Measurements from ENCODE around the gene TMEM190. TPM values are rescaled to one million over a fixed set of nuclear protein-coding genes. Genes with fewer than 3 reads are reported as not detected.
"Not testable (repeated sequence)": the region's sequence is repeated elsewhere in the genome, so short reads cannot be mapped to it uniquely, and the experiment has no call there.

TMEM190 gene
- total RNA-seq, 1 experiment from 2014 or later: not detected

DNA sequence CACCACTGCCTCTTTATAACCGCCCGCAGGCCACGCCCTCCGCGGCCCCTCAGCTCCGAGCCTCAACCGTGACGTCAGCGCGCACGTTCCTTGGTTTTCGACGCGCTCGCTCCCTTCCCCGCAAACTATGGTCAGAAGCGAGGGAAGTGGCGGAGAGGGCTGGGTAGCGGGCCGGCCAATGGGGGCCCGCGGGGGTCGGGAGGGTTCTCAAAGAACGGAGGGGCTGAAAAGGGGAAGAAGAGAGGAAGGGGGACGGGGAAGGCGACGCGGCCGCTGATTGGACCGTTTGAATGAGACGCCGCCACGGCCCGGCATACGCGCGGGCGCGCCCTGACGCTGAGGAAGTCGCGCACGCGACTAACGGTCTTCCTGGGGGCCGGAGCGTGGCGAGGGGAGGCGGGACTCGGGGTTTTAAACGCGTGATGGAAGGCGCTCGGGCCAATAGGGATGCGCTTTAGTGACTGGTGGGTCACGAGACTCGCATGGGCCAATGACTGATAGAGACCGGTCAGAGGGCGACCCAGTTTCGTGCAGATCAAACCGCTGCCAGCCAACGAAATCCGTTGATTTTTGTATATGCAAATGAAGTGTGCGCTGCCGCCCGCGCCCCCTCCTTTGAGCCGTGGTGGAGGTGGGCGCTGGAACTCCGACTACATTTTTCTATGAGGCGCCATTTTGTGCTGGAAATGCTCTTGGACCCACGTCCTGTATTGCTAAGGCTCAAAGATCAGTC lies 31.3 kb downstream of the TMEM190 start:
- Mint-ChIP-seq H3K36me3 (ENCODE audit: insufficient read depth, unreplicated experiment) (peaks cover 61% of the 10 kb centered on the region), H3K27ac (ENCODE audit: unreplicated experiment) (peak overlapping the region; percentile 96), H3K4me1 (ENCODE audit: low read depth, unreplicated experiment) (peaks cover 17% of the 10 kb centered on the region), H3K27me3 (ENCODE audit: unreplicated experiment) (peaks cover 24% of the 10 kb centered on the region), H3K4me3 (ENCODE audit: low read depth, unreplicated experiment) (peak overlapping the region; percentile 78), H3K9me3 (ENCODE audit: low read depth, unreplicated experiment) (peaks cover 2% of the 10 kb centered on the region)
- intact Hi-C loops (cut with micrococcal nuclease; ENCODE audit: unreplicated experiment): no loop called here
- no TSS peak for BruUV-seq (replicated peaks)
- TF ChIP-seq, protein P1, sequence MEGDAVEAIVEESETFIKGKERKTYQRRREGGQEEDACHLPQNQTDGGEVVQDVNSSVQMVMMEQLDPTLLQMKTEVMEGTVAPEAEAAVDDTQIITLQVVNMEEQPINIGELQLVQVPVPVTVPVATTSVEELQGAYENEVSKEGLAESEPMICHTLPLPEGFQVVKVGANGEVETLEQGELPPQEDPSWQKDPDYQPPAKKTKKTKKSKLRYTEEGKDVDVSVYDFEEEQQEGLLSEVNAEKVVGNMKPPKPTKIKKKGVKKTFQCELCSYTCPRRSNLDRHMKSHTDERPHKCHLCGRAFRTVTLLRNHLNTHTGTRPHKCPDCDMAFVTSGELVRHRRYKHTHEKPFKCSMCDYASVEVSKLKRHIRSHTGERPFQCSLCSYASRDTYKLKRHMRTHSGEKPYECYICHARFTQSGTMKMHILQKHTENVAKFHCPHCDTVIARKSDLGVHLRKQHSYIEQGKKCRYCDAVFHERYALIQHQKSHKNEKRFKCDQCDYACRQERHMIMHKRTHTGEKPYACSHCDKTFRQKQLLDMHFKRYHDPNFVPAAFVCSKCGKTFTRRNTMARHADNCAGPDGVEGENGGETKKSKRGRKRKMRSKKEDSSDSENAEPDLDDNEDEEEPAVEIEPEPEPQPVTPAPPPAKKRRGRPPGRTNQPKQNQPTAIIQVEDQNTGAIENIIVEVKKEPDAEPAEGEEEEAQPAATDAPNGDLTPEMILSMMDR (IDR thresholded peaks at IDR 0.05; ENCODE audit: unreplicated experiment): no peak
- CTCF ChIA-PET: interaction anchor here (0.7 to 1.4 kb wide), 2 partner anchors 21 to 248 kb away, joined by 3 read pairs; no protein-coding TSS in a partner anchor
- DNase-seq: peak; percentile 98

DNA sequence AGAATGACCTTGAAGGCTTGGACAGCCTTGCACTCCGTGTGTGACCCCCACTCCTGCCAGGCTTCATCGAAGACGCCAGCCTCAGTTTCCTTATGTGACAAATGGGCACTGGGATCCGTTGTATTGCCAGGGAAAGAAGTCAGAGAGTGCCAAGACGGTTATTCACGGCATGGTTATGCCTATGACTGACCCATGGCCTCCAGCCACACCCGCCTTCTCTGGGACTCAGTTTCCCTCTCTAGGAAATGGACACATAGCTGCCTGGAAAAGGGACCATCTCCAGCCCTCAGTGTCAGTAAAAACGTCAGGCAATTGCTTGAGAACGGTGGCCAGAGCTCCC lies 31.9 kb downstream of the TMEM190 start:
- H3K27me3 Mint-ChIP-seq (ENCODE audit: unreplicated experiment): peaks cover 24% of the 10 kb centered on the region
- H3K9me3 Mint-ChIP-seq (ENCODE audit: low read depth, unreplicated experiment): peaks cover 2% of the 10 kb centered on the region
- no peak for DNase-seq
- CTCF ChIA-PET: no interaction called here
- TSS peak; percentile 76 for BruUV-seq (replicated peaks)
- TF ChIP-seq, protein P1 (IDR thresholded peaks at IDR 0.05; ENCODE audit: unreplicated experiment): no peak
- intact Hi-C loops (cut with micrococcal nuclease; ENCODE audit: unreplicated experiment): no loop called here
- H3K27ac Mint-ChIP-seq (ENCODE audit: unreplicated experiment): peak overlapping the region; percentile 96
- H3K4me1 Mint-ChIP-seq (ENCODE audit: low read depth, unreplicated experiment): peaks cover 17% of the 10 kb centered on the region
- peak overlapping the region; percentile 78 for H3K4me3 Mint-ChIP-seq (ENCODE audit: low read depth, unreplicated experiment)
- H3K36me3 Mint-ChIP-seq (ENCODE audit: insufficient read depth, unreplicated experiment): peaks cover 56% of the 10 kb centered on the region

DNA sequence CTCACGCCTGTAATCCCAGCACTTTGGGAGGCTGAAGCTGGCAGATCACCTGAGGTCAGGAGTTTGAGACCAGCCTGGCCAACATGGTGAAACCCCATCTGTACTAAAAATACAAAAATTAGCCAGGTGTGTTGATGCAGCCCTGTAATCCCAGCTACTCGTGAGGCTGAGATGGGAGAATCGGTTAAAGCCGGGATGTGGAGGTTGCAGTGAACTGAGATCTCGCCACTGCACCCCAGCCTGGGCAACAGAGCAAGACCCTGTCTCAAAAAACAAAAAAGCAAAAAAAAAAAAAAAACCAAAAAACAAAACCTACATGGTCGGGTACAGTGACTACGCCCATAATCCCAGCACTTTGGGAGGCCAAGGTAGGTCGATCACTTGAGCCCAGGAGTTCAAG lies 32.6 kb downstream of the TMEM190 start:
- CTCF ChIA-PET: interaction anchor here (0.7 kb wide), 1 partner anchor 218 kb away, joined by 6 read pairs; no protein-coding TSS in a partner anchor
- Mint-ChIP-seq H3K36me3 (ENCODE audit: insufficient read depth, unreplicated experiment) (peaks cover 49% of the 10 kb centered on the region), H3K27me3 (ENCODE audit: unreplicated experiment) (peaks cover 29% of the 10 kb centered on the region), H3K4me1 (ENCODE audit: low read depth, unreplicated experiment) (peaks cover 17% of the 10 kb centered on the region), H3K27ac (ENCODE audit: unreplicated experiment) (peak overlapping the region; percentile 96)
- BruUV-seq (replicated peaks); H3K4me3 Mint-ChIP-seq (ENCODE audit: low read depth, unreplicated experiment); H3K9me3 Mint-ChIP-seq (ENCODE audit: low read depth, unreplicated experiment); intact Hi-C loops (cut with micrococcal nuclease; ENCODE audit: unreplicated experiment); DNase-seq: not testable (repeated sequence)

DNA sequence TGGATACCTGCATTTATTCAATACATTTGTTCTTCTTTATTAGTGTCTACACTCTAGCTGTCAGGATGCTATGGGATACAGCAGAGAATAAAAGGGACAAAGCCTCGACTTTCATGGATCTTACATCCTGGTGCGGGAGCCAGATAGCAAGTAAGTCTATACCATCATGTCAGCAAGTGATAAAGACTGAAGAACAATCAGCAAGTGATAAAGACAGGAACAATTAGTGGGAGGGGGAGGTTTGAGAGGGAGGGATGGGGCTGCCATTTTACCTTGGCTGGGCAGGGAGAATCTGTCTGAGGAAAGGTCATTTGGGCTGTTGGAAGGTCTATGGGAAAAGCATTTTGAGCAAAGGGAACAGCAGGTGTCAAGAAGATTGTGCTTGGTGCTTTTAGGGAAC lies 33.5 kb downstream of the TMEM190 start:
- H3K27ac Mint-ChIP-seq (ENCODE audit: unreplicated experiment): no peak overlapping the region
- TF ChIP-seq, protein P1 (IDR thresholded peaks at IDR 0.05; ENCODE audit: unreplicated experiment): no peak
- peaks cover 17% of the 10 kb centered on the region for H3K4me1 Mint-ChIP-seq (ENCODE audit: low read depth, unreplicated experiment)
- intact Hi-C loops (cut with micrococcal nuclease; ENCODE audit: unreplicated experiment): no loop called here
- no TSS peak for BruUV-seq (replicated peaks)
- no peak overlapping the region for H3K4me3 Mint-ChIP-seq (ENCODE audit: low read depth, unreplicated experiment)
- no peak for DNase-seq
- CTCF ChIA-PET: no interaction called here
- peaks cover 2% of the 10 kb centered on the region for H3K9me3 Mint-ChIP-seq (ENCODE audit: low read depth, unreplicated experiment)
- H3K27me3 Mint-ChIP-seq (ENCODE audit: unreplicated experiment): peaks cover 39% of the 10 kb centered on the region
- peaks cover 39% of the 10 kb centered on the region for H3K36me3 Mint-ChIP-seq (ENCODE audit: insufficient read depth, unreplicated experiment)

DNA sequence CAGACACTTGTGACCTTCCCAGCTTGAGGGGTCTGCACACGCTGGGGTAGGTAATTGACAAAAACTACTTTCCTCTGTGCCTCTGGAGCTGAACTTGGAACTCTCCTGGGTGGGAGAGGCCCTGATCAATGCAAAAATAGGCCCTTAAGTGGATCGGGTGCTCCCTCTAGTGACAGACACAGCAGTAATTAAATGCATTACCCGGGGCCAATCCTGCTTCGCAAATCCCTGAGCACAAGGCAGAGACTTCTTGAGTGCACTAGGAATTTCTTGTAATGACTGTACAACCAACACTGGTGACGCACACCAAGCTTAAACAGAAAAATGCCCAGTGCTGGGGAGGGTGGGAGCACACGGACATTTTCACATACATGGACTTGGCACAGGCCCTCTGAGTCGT lies 41.6 kb downstream of the TMEM190 start:
- H3K27ac Mint-ChIP-seq (ENCODE audit: unreplicated experiment): no peak overlapping the region
- CTCF ChIA-PET: interaction anchor here (0.6 to 1.7 kb wide), 7 partner anchors 35 to 330 kb away, joined by 3 to 12 read pairs (median 4); partner anchors contain the start of gene TMEM238
- H3K4me1 Mint-ChIP-seq (ENCODE audit: low read depth, unreplicated experiment): peaks cover 9% of the 10 kb centered on the region
- peaks cover 74% of the 10 kb centered on the region for H3K27me3 Mint-ChIP-seq (ENCODE audit: unreplicated experiment)
- peak; percentile 80 for DNase-seq
- no TSS peak for BruUV-seq (replicated peaks)
- TF ChIP-seq, protein P1 (IDR thresholded peaks at IDR 0.05; ENCODE audit: unreplicated experiment): peak; percentile 87
- H3K4me3 Mint-ChIP-seq (ENCODE audit: low read depth, unreplicated experiment): no peak overlapping the region
- peaks cover 4% of the 10 kb centered on the region for H3K36me3 Mint-ChIP-seq (ENCODE audit: insufficient read depth, unreplicated experiment)
- intact Hi-C loops (cut with micrococcal nuclease; ENCODE audit: unreplicated experiment): loop anchor here (1.0 kb wide), 1 partner anchor 277 kb away; no protein-coding TSS in a partner anchor
- no peaks in the 10 kb centered on the region for H3K9me3 Mint-ChIP-seq (ENCODE audit: low read depth, unreplicated experiment)

Data from Calu3 (cell line).